GM18517 (cell line): ENCODE results near the gene P2RY13.
A peak's percentile ranks its signal among the peaks of the same experiment; 100 is the strongest.

ENCODE experiments used
- ATAC-seq: cut with Tn5 transposase; IDR thresholded peaks from one replicate; pipeline ENCODE4 v1.9.1; 2021; ENCODE audit warnings: mild to moderate bottlenecking, moderate library complexity; ENCODE audit not compliant: unreplicated experiment

P2RY13 gene

GRCh38 chr3:151297429-151297828 is 31.9 kb downstream of the P2RY13 start:
- ATAC-seq, result no peak

DNA sequence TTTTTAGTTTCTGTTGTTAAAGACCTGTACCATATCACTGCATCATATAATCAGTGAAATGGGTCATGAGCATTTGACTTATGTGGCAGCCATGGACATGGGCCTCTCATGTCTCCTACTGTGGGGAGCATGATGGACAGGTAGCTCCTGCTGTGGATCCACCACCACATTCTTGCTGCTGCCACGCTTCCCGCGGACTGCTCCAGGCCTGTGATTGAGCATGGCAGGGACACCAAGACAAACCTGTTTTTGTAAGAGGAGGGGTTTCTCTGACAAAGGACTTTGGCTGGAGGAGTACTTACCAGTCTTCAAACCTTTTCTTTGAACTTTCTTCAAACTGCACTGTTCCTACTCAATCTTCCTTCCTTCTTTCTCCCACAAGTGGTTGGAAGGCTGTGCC is 33.1 kb downstream of the P2RY13 start:
- ATAC-seq, result no peak

GRCh38 chr3:151293127-151293526 is 36.2 kb downstream of the P2RY13 start:
- no peak for ATAC-seq

GRCh38 chr3:151290673-151291072 is 38.7 kb downstream of the P2RY13 start:
- no peak for ATAC-seq

- ATAC-seq, result no peak
These were observed 39.9 kb downstream of the P2RY13 start for GRCh38 chr3:151289445-151289844.

- no peak for ATAC-seq
These were observed 43.4 kb downstream of the P2RY13 start for GRCh38 chr3:151285940-151286339.

DNA sequence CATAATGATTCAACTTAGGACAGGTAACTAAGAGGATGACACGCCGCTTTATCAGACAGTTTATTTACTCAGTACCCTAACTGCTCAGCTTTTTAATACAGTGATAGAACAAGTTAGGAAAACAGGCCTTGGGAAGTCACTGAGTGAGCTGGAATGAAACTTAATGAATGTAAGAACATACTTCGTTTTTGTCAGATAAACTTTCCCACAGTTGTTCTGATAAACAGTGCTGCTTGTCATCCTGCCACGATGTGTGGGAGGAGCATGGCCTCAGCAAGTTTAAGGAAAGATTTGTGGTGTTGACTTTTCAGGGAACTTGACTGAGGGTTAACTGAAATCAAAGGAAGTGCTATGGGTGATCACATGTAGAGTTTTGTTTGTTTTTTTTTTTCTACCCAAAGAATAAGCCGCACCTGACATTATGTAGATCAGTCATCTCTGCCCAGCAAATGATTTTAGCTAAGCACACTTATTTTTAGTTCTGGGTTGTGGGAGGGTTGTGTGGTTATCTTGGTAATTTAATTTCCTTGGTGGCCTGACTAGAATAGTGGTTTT is 45.4 kb downstream of the P2RY13 start:
- ATAC-seq, result no peak

DNA sequence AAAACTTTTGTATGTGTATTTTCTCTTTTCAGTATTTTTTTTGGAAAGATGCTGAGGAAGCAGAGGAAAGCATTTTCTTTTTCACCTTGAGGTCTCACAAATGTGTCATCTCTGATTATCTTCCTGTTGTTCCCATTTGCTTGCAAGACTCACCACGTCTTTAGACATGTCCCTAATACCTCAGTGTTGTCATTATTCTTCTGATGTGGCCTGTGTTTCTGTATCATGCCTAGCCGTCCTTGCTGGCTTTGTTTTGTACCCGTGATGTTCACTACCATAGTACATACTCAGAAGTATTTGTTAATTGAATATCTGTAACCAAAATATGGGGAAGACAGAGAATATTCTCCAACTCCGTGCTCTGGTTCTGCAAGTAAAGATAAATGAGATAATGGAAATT is 46.0 kb downstream of the P2RY13 start:
- no peak for ATAC-seq

DNA sequence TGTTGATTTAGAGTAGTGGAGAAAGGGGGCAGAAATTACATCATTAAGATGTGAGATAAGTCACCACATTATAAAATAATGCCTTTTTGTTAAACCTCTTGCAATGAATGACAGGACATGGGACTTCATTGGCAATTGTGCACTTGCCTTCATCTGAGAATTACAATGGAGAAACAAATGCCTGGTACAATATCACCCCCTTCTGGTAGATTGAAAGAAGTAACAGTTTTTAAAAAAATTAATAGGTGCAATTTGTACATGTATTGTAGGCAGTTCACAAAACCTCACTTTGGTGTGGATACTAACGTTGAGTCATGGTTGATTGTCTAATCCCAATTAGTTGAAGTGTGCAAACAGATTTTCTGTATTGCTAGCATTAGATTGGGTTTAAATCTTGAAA is 46.4 kb downstream of the P2RY13 start:
- ATAC-seq, result peak; percentile 50

GRCh38 chr3:151281671-151282324 is 47.6 kb downstream of the P2RY13 start:
- ATAC-seq, result no peak

DNA sequence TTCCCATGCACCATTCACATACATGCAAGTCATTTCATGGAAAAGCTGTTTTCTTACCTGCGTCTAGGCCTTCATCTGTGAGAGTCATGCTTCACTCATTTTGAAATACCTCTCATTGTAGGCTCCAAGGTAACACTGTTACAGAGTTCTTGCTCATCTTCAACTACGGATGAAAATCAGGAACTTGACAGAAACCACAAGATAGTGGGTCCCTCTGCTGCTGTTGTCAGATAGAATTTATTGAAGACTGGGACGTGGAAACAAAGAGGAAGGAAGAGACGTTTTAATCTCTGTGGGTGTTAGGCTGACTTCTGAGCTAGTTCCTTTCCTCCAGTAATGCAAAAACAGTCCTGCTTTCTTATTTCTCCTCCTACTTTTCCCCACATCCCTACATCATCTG is 51.1 kb downstream of the P2RY13 start, which contains the start of gene P2RY14:
P2RY14 (minus strand) TSS at position 313 of the 400 bp plus-strand sequence. CDS start 64,226 bp downstream, outside the sequence.
- ATAC-seq, result no peak

- ATAC-seq, result peak; percentile 71
These were observed 52.7 kb downstream of the P2RY13 start for GRCh38 chr3:151276687-151277042.
